ENCODE measurements around the gene LINGO3. TPM values are rescaled to one million over a fixed set of nuclear protein-coding genes. Genes with fewer than 3 reads are reported as not detected.

LINGO3 gene
- total RNA-seq, 2 experiments from 2014 or later: 0.16 to 0.27 TPM

- ChIA-PET CTCF (interaction anchor here (0.8 kb wide), 1 partner anchor 17 kb away, joined by 3 read pairs; no protein-coding TSS in a partner anchor), POLR2A (interaction anchor here (1.3 kb wide), 1 partner anchor 20 kb away, joined by 4 read pairs; no protein-coding TSS in a partner anchor)
- intact Hi-C loops (cut with micrococcal nuclease): no loop called here
- peaks cover 14% of the 10 kb centered on the region for H3K4me1 Mint-ChIP-seq (ENCODE audit: low read depth)
- no peak for DNase-seq
- H3K4me3 Mint-ChIP-seq: peak overlapping the region; percentile 69
- H3K9me3 Mint-ChIP-seq: no peaks in the 10 kb centered on the region
- ATAC-seq: no peak
- H3K36me3 Mint-ChIP-seq (ENCODE audit: low read depth): no peaks in the 10 kb centered on the region
- no peak for TF ChIP-seq CTCF (IDR thresholded peaks at IDR 0.05)
- H3K27me3 Mint-ChIP-seq: peaks cover 13% of the 10 kb centered on the region
- H3K27ac Mint-ChIP-seq: no peak overlapping the region
These were observed 17.3 kb downstream of the LINGO3 start for GRCh38 chr19:2290441-2291184.

DNA sequence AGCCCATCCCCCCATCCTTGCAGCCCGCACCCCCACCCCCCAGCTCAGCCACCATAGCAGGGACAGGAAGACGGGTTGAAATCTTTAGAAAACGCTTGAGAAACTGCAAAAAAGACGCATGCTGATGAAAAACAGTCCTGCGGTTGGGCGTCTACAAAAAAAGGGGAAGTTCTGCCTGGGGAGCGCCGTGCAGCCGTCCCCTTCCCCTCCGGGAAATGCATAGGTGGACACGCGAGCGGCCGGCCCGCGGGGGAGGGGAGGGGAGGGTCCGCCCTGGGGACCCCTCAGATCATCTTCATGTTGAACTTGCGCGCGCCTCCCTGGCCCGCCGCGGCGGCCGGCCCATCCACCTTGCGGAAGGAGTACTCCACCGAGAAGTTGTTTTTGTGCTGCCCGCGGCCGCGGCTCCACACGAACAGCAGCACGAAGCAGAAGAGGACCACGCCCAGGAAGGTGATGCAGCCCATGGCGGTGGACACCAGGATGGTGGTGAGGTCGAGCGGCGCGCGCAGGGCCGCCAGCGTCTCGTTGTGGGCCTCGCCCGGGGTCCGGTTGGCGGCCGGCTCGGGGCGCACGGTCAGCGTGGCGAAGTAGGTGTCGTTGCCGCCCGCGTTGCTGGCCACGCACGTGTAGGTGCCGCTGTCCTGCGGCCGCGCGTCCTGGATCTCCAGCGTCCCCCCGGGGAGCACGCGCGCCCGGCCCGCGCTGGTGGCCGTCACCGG, 18.1 kb downstream of the LINGO3 start:
- no peaks in the 10 kb centered on the region for H3K9me3 Mint-ChIP-seq
- ChIA-PET CTCF (interaction anchor here (0.9 to 1.4 kb wide), 4 partner anchors 16 to 134 kb away, joined by 3 to 7 read pairs (median 3); no protein-coding TSS in a partner anchor), POLR2A (interaction anchor here (0.6 to 1.7 kb wide), 6 partner anchors 13 to 114 kb away, joined by 3 to 4 read pairs (median 4); no protein-coding TSS in a partner anchor)
- peaks cover 13% of the 10 kb centered on the region for H3K27me3 Mint-ChIP-seq
- H3K27ac Mint-ChIP-seq: peak overlapping the region; percentile 50
- TF ChIP-seq CTCF (IDR thresholded peaks at IDR 0.05): no peak
- peaks cover 14% of the 10 kb centered on the region for H3K4me1 Mint-ChIP-seq (ENCODE audit: low read depth)
- DNase-seq: peak; percentile 69
- peak overlapping the region; percentile 72 for H3K4me3 Mint-ChIP-seq
- H3K36me3 Mint-ChIP-seq (ENCODE audit: low read depth): no peaks in the 10 kb centered on the region
- ATAC-seq: peak; percentile 62
- intact Hi-C loops (cut with micrococcal nuclease): no loop called here

DNA sequence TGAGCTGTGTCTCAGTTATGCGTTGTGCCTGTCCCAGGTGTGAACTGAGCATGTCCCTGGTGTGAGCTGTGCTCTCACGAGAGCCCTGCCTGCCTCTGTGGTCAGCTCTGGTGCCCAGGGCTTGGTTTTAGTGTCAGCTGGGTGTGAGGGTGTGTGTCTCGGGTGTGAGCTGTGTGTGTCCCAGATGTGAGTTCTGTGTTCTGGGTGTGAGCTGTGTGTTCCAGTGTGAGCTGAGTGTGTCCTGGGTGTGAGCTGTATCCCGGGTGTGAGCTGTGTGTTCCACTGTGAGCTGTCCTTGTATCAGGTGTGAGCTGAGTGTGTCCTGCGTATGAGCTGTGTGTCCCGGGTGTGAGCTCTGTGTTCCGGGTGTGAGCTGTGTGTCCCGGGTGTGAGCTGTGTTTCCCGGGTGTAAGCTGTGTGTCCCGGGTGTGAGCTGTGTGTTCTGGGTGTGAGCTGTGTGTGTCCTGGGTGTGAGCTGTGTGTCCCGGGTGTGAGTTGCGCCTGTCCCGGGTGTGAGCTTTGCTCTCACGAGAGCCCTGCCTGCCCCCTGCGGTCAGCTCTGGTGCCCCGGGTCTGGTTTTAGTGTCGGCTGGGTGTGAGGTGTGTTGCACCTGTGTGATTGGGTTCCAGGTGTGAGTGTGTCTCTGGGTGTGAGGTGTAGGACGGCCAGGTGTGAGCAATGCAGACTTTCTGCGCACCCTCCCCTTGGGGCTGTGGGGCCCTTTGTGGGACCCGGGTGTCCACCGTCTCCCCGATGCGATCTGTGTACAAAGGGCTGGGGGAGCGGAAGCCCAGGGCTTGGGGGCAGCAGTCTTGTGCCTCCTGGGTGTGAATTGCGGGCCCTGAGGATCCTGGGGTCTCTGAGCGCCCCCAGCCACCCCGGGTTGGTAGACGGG, 18.9 kb downstream of the LINGO3 start:
- Mint-ChIP-seq H3K36me3 (ENCODE audit: low read depth) (no peaks in the 10 kb centered on the region), H3K4me1 (ENCODE audit: low read depth) (peaks cover 13% of the 10 kb centered on the region), H3K4me3 (peak overlapping the region; percentile 72), H3K27ac (peak overlapping the region; percentile 58), H3K9me3 (no peaks in the 10 kb centered on the region), H3K27me3 (peaks cover 13% of the 10 kb centered on the region)
- ChIA-PET POLR2A (interaction anchor here (0.6 to 1.7 kb wide), 8 partner anchors 12 to 115 kb away, joined by 3 to 4 read pairs (median 4); partner anchors contain the start of gene LSM7), CTCF (interaction anchor here (0.6 to 1.4 kb wide), 7 partner anchors 14 to 133 kb away, joined by 3 to 7 read pairs (median 3); no protein-coding TSS in a partner anchor)
- DNase-seq: no peak
- no peak for TF ChIP-seq CTCF (IDR thresholded peaks at IDR 0.05)
- ATAC-seq: peak; percentile 22
- intact Hi-C loops (cut with micrococcal nuclease): no loop called here

- Mint-ChIP-seq H3K9me3 (no peaks in the 10 kb centered on the region), H3K27ac (no peak overlapping the region)
- intact Hi-C loops (cut with micrococcal nuclease): no loop called here
These were observed 19.6 kb downstream of the LINGO3 start for GRCh38 chr19:2288338-2288817.

More at GRCh38 chr19:2288338-2288817, 19.6 kb downstream of the LINGO3 start:
- H3K36me3 Mint-ChIP-seq (ENCODE audit: low read depth): no peaks in the 10 kb centered on the region
- peaks cover 13% of the 10 kb centered on the region for H3K27me3 Mint-ChIP-seq
- TF ChIP-seq CTCF (IDR thresholded peaks at IDR 0.05): no peak
- CTCF ChIA-PET: interaction anchor here (0.6 to 1.4 kb wide), 6 partner anchors 13 to 132 kb away, joined by 3 to 7 read pairs (median 3); no protein-coding TSS in a partner anchor
- H3K4me3 Mint-ChIP-seq: peak overlapping the region; percentile 72
- ATAC-seq (no peak), DNase-seq (no peak)
- peaks cover 10% of the 10 kb centered on the region for H3K4me1 Mint-ChIP-seq (ENCODE audit: low read depth)
- POLR2A ChIA-PET: interaction anchor here (1.0 to 1.7 kb wide), 5 partner anchors 11 to 46 kb away, joined by 3 to 4 read pairs (median 4); partner anchors contain the start of gene LSM7
